Esophagus squamous epithelium (tissue), 4 donors: Measurements from ENCODE around the gene ERF.

Source experiments
- CTCF ChIP-seq, 6 experiments: fragments of 450-650 bp in 4 of 6; fragments of 200-600 bp in 2 of 6; sonication (generic) in 2 of 6; IDR thresholded peaks; one replicate each; pipeline ENCODE4 v1.5.1; 2016 to 2019; ENCODE audit warnings: antibody characterized with exemption in 6 of 6, mild to moderate bottlenecking in 4 of 6, moderate library complexity in 4 of 6
- POLR2A ChIP-seq, 4 donors: fragments of 450-650 bp; IDR thresholded peaks; one replicate each; pipeline ENCODE4 v1.6.1; 2017; ENCODE audit warnings: antibody characterized with exemption in 4 of 4, mild to moderate bottlenecking in 4 of 4, moderate library complexity in 3 of 4

GRCh38 chr19:42206871-42207755 is 47.8 kb downstream of the ERF start:
- TF ChIP-seq POLR2A (IDR thresholded peaks at IDR 0.05) (no peak), CTCF (IDR thresholded peaks at IDR 0.05) (no peak)
